Mucosa of gallbladder (tissue), 1 donor: Measurements from ENCODE around the gene ITPRIP. TPM values are rescaled to one million over a fixed set of nuclear protein-coding genes. Genes with fewer than 3 reads are reported as not detected.

Source experiments
- DNase-seq: peaks from one replicate; pipeline ENCODE4 v3.0.0-alpha.2; 2020; ENCODE audit warnings: low spot score
- total RNA-seq: library from RNA; stranded (reverse); gene quantifications from one replicate; pipeline ENCODE4 v1.2.1, GENCODE V29; 2021
- donor health status: DM: no; HTN: no; CAD: no.

Gene ITPRIP
- total RNA-seq, 1 donor from 2014 or later, result 14.8 TPM

- DNase-seq, result no peak
These were observed 28.0 kb downstream of the ITPRIP start for GRCh38 chr10:104309980-104310978.

GRCh38 chr10:104308439-104308903, 29.8 kb downstream of the ITPRIP start:
- DNase-seq, result no peak

- DNase-seq, result no peak
These were observed 30.5 kb downstream of the ITPRIP start for GRCh38 chr10:104307576-104308438.

- no peak for DNase-seq
These were observed 31.4 kb downstream of the ITPRIP start for GRCh38 chr10:104306897-104307296.

- no peak for DNase-seq
These were observed 33.3 kb downstream of the ITPRIP start for GRCh38 chr10:104304927-104305326.

GRCh38 chr10:104304356-104304745, 33.9 kb downstream of the ITPRIP start:
- no peak for DNase-seq

GRCh38 chr10:104303594-104304355, 34.5 kb downstream of the ITPRIP start:
- DNase-seq, result no peak

GRCh38 chr10:104301907-104302690, 36.2 kb downstream of the ITPRIP start:
- DNase-seq, result no peak

- peak; percentile 32 for DNase-seq
These were observed 37.5 kb downstream of the ITPRIP start for GRCh38 chr10:104300736-104301292.

- peak; percentile 57 for DNase-seq
These were observed 38.1 kb downstream of the ITPRIP start for GRCh38 chr10:104300002-104300735.

- peak; percentile 26 for DNase-seq
These were observed 39.0 kb downstream of the ITPRIP start for GRCh38 chr10:104299031-104299904.

GRCh38 chr10:104297697-104298660, 40.3 kb downstream of the ITPRIP start:
- DNase-seq, result no peak

- no peak for DNase-seq
These were observed 41.4 kb downstream of the ITPRIP start for GRCh38 chr10:104296687-104297436.

GRCh38 chr10:104293781-104294321, 44.4 kb downstream of the ITPRIP start:
- DNase-seq, result no peak

- no peak for DNase-seq
These were observed 45.3 kb downstream of the ITPRIP start for GRCh38 chr10:104293011-104293410.

GRCh38 chr10:104291439-104291951, 46.8 kb downstream of the ITPRIP start:
- DNase-seq, result peak; percentile 91
